ENCODE results near the gene DAPK3.
"Not testable (repeated sequence)": the region's sequence is repeated elsewhere in the genome, so short reads cannot be mapped to it uniquely, and the experiment has no call there.

The DAPK3 gene

DNA sequence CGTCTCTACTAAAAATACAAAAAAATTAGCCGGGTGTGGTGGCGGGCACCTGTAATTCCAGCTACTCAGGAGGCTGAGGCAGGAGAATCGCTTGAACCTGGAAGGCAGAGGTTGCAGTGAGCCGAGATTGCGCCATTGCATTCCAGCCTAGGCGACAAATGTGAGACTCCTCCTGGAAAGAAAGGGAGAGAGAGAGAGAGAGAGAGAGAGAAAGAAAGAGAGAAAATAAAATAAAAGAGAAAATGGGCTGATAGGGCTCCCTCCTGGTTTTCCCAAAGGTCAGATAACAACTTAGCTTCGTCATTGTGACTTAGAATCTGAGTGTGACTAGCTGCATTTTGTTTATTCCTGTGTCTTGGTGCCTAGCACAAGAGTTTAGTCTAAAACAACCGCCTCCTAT lies 34.5 kb upstream of the DAPK3 start:
- not testable (repeated sequence) for DNase-seq (ENCODE audit: low spot score)

DNA sequence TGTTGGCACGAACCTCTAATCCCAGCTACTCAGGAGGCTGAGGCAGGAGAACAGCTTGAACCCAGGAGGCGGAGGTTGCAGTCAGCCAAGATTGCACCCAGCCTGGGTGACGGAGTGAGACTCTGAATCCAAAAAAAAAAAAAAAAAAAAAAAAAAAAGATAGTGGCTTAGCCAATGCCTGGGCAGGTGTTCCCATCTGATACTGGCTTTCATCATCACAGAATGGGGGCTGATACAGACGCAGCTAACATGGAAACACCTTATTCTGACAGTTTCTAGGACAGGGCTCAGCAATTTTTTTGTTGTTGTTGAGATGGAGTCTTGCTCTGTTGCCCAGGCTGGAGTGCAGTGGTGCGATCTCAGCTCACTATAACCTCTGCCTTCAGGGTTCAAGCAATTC lies 29.9 kb upstream of the DAPK3 start:
- DNase-seq (ENCODE audit: low spot score) = not testable (repeated sequence)

DNA sequence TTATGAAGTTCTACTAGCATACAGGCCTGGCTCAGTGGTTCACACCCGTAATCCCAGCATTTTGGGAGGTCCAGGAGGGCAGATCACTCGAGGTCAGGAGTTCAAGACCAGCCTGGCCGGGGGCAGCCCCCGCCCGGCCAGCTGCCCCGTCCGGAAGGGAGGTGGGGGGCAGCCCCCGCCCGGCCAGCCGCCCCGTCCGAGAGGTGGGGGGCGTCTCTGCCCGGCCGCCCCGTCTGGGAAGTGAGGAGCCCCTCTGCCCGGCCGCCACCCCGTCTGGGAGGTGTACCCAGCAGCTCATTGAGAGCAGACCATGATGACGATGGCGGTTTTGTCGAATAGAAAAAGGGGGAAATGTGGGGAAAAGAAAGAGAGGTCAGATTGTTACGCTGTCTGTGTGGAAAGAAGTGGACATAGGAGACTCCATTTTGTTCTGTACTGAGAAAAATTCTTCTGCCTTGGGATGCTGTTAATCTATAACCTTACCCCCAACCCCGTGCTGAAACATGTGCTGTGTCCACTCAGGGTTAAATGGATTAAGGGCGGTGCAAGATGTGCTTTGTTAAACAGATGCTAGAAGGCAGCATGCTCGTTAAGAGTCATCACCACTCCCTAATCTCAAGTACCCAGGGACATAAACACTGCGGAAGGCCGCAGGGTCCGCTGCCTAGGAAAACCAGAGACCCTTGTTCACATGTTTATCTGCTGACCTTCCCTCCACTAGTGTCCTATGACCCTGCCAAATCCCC lies 27.9 kb upstream of the DAPK3 start:
- not testable (repeated sequence) for DNase-seq (ENCODE audit: low spot score)

DNA sequence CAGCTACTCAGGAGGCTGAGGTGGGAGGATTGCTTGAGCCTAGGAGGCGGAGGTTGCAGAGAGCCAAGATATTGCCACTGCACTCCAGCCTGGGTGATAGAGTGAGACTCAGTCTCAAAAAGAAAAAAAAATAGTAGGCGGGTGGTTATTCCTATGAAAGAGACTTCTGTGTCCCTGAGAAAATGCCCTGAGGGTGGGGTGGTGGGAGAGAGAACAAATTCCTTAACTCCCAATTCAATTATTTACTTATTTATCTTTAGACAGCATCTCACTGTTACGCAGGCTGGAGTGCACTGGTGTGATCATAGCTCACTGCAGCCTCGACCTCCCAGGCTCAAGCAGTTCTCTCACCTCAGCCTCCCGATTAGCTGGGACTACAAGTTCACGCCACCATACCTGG lies 24.7 kb upstream of the DAPK3 start:
- DNase-seq (ENCODE audit: low spot score) = no peak

DNA sequence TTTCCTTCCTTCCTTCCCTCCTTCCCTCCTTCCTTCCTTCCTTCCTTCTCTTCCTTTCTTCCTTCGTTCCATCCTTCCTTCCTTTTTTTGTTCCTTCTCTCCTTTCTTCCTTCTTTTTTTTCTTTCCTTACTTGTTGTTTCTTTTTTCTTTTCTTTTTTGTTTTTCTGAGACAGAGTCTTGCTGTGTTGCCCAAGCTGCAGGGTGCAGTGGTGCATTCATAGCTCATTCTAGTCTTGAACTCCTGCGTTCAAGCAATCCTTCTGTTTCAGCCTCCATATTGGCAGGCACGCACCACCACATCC lies 19.9 kb upstream of the DAPK3 start:
- DNase-seq (ENCODE audit: low spot score) = no peak

DNA sequence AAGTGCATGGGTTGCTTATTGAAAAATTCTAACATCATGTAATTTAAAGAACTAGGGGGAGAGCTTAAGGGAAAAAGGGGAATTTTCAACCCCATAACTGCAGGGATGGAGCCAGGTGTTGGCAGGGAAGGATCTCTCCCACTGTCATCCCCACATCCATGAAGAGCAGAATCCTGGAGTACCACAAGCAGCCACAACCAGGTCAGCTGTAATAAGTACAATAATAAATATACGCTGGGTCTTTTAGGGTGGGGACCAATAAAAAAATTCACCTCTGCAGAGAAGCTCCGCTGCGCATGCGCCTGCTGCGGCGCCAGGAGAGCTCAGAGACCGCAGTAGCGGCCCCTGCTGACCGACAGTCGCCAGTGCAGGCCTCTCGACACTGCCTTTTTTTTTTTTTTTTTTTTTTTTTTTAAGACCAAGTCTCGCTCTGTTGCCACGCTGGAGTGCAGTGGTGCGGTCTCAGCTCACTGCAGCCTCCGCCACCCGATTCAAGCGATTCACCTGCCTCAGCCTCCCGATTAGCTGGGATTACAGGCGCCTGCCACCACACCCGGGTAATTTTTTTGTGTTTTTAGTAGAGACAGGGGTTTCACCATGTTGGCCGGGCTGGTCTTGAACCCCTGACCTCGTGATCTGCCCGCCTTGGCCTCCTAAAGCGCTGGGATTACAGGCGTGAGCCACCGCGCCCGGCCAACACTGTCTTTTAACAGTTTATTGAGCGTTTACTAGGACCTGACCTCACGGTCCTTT lies 16.9 kb upstream of the DAPK3 start:
- DNase-seq (ENCODE audit: low spot score) = peak; percentile 89

DNA sequence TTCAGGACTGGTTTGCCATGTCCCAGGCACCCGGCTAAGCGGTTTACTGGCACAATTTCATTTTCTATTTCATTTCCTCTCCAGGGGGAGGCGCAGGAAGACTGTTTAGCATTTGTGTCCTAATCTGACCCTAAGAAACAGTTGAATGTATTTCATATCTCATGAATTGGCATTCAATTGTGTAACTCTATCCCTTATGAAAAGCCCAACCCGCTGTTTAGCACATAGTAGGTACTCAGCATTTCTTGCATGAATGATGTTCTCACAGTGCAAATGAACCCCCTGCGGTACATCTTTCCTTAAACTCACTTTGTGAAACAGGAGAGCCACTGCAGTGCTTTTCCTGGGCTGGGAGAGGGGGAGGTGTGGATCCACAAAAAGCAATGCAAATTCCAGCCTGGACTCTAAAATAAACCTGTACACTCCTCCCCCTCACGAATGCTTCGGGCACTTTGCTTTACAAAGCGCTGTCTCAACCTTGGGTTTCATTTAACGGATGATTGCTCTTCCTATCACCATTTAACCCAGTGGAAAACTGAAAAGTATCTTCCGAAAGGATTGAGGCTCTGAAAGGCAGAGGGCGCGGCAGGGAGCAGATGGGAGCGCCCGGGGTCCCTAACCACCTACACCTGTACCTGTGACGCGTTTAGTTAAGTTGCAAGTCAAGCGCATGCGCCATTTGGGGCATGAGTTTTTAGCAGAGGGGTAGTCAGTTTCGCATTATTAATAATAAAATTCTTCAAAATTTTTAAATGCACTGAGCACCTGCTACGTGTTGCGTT lies 15.6 kb upstream of the DAPK3 start:
- peak; percentile 61 for DNase-seq (ENCODE audit: low spot score)

DNA sequence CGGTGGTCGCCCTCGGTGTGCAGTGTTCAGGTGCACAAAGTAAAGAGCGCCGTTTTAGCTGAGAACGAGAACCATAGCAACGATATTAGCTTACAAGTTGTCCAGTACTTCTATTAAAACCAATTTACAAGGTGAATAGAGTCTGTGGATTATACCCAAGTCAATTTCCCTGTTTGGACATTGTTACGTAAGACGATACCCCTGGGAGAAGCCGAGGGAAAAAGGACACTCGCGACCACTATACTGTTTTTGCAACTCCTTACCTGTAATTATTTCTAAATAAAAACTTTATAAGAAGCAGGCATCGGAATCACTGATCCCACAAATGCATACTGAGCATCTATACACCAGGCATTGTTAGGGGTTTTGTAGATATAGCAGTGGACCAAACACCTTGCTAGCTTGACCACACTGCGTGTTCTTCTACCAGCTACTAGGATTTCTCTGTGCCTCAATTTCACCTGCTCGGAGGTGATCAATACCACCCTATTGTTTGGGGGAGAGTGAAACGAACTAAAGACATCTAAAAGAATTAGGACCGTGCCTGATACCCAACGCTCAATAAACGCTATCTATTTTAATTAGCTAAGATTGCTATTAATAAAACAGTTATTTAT lies 14.9 kb upstream of the DAPK3 start:
- DNase-seq (ENCODE audit: low spot score) = no peak

DNA sequence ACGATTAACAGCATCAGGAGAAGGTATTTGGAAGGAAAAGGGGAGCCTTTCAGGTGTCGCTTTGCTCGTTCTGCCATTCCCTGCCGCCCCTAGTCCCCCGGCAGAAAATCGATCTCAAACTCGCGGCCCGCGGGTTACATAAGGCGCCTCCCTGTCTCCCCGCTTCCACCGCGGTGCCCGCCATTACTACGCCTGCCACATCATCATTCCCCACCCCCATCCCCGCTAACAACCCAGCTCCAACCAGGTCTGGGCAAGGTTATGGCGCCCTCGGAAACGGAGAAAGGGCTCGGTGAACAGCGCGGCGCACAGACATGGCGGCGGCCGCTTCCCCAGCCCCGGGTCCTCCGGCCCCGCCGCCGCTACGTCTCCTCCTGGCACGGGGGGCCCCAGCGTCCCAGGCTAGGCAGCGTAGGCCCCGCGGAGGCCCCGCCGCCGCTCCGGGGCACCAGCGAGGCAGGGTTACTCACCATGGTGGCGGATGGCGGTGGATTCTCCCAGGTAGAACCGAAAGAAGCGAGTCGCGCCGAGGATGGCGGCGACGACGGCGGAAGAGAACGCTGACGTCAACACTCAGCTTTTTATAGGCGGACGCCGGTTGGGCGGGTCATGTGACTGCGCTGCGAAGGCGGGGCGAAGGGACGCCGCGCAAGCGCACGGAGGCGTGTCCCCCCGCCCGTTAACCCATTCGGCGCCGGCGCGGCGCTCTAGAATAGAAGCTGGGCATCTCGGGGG lies 14.2 kb upstream of the DAPK3 start, which contains the start of gene EEF2:
Gene EEF2 (minus strand): TSS at position 556 of the 735 bp plus-strand sequence. CDS start 83 bp downstream, at position 473.
- DNase-seq (ENCODE audit: low spot score) = peak; percentile 93

DNA sequence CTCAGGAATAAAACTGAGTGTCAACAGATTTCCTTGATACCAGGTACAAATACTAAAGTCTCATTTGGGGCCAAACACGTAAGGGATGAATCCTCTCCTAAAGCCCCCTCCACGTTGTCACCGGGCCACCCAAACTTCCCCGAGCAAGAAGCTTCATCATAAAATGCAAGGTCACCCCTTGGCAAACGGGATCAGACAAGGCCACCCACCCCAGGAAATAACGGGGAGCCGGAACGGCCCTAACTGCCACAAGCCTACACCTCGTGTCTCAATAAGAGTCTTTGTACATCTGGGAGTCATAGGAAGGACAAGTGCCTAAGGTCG lies 13.6 kb upstream of the DAPK3 start:
- no peak for DNase-seq (ENCODE audit: low spot score)

DNA sequence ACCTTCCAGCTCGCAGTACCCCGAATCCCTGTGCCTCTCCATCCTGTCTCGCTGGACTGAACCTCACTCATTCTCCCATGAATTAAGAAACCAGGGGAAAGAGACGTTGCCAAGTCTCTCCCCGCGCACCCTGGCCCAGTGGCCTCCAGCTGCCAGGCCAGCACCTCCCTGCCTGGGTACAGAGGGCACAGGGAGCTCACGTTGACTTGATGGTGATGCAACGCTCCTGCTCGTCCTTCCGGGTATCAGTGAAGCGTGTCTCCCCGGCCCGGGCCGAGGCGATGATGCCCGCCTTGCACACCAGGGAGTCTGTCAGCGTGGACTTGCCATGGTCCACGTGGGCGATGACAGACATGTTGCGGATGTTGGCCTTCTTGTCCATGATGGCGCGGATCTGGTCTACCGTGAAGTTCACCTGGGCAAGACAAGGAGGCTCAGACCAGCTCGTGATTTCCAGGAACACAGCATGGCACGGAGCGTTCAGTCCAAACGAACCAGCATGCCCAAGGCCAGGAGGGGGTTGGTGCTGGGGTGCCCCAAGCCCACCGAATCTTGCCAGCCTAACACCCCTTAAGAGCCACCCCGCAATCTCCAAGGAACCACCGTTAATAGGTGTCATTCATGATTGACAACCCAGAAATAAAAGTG lies 13.2 kb upstream of the DAPK3 start:
- peak; percentile 47 for DNase-seq (ENCODE audit: low spot score)

DNA sequence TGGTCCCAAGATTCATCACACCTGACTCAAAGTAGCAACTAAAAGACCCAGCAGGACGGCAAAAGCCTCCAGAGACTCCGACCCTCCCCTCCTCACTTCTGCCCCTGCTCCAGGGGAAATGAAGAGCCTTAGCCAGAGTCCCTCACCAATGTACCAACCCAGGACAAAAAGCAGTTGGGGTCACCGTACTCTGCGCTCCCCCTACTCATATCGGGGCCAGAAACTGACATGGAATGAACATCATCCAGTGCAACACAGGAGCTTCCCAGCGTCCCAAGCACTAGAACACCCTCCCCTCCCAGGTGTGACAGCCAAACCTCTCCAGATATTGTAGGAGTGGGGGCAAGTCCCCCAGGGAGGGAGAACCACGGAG lies 12.6 kb upstream of the DAPK3 start:
- DNase-seq (ENCODE audit: low spot score) = no peak

DNA sequence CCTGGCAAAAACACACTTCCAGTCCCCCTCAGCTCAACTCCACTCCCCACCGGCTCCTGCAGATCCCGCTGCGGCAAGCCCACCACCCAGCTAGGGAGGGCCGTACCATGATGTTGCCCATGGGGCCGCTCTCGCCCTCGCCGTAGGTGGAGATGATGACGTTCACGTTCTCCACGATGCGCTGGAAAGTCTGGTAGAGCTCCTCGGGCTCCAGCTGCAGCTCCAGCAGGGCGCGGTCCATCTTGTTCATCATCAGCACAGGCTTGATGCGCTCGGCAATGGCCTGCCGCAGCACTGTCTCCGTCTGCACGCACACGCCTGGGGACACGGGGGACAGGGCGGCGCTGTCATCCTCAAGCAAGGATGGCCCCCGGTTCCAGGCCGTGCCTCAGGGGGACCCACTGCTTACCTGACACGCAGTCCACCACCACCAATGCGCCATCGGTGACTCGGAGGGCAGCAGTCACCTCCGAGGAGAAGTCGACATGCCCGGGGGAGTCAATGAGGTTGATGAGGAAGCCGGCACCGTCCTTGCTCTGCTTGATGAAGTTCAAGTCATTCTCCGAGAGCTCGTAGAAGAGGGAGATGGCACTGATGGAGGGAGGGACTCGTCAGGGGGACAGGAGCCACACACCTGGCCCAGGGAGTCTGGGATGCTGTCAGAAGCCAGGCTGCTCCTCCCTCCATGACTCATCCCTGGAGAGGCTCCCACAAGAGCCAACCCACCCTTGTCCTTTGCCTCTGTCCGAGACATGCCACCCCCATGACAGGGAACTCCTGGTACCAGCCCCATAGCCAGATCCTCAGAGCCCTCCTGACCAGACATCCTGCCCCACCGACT lies 12.0 kb upstream of the DAPK3 start:
- DNase-seq (ENCODE audit: low spot score) = no peak

DNA sequence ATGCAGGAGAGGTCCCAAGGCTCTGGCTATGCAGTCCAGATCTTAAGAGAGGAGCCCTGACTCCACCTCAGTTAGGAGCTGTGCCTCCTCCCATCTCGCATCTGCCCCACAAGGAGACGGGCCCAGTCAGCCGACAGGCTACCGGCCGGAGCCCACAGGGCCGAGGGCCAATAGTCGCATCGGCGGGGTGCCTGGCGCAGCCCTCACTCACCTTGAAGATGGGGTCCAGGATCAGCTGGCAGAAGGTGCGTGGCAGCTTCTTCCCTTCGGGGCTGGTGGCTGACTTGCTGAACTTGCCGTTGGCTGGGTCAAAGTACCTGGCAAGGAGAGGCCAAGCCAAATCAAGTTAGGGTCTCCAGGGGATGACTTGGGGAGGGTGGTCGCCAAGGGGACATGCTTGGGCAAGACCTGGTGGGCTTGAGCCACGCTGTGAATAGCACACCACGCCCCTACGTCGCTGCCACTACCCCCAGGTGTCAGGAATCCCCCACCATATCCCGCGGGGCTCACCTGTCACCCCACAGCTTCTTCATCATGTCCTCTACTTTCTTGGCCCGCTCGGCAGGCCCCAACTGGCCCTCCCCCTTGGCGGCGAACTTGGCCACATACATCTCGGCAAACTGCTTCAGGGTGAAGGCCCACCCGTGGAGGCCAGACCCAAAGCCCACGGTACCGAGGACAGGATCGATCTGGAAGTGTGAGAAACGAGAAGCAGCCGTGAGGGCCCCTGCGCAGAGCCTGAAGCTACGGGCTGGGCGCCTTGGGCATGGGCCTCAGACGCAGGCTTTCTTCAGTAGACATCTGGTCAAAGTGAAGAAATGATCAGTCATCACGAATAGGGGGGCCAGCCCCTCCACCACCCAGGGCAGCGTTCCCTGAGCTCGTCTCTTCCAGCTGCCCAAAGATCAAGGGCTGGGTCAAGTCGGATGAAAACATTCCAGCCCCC lies 11.1 kb upstream of the DAPK3 start:
- no peak for DNase-seq (ENCODE audit: low spot score)

DNA sequence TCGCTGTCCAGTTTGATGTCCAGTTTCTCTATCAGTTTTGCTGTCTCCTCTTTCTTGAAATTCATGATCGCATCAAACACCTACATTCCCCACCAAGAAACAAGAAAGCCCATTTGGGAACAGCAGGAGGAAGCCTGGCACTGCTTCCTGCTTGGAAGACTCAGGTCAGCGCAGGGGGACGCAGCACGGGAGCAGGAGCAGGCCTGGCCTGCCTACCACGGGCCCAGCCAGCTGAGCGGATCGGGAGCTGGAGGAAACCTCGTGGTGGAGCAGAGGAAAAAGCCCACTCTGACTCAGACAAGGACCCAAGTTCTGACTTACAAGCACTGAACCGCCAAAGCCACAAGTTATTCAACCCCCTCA lies 10.5 kb upstream of the DAPK3 start:
- DNase-seq (ENCODE audit: low spot score) = no peak

DNA sequence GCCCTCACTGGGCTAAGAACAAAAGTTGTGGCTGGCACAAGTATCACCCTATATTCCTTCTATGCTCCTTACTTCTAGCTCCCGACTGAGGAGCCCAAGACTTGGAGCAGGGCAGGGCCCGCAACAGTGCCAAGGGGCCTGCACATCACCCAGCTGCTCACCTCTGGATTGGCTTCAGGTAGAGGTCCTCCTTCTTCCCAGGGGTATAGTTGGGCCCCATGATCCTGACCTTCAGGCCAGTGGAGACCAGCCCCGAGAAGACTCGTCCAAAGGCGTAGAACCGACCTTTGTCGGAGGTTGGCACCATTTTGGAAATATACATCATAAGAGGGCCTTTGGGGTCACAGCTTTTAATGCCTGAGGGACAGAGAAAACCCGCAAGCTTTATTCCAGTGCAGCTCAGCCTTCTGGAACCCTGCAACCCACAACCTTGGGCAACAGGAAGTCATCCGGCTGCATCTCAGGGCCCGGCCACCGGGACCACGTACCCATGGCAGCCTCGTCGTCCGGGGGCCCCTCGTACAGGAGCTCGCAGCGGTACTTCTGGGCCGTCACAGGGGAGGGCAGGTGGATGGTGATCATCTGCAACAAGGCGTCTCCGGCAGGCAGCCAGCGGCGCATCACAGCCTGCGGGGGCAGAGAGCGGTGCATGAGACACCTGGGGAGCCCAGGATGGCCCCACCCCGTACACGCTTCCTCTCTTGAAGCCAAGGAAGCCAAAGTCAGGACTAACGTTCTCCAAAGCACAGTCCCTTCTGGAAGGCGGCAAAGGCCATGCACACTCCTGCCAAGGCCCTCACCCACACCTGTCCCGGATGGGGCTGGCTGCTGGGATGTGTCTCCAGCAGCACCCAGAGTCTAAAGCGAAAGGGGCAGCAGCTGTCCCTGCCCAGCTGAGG lies 9.7 kb upstream of the DAPK3 start:
- no peak for DNase-seq (ENCODE audit: low spot score)

DNA sequence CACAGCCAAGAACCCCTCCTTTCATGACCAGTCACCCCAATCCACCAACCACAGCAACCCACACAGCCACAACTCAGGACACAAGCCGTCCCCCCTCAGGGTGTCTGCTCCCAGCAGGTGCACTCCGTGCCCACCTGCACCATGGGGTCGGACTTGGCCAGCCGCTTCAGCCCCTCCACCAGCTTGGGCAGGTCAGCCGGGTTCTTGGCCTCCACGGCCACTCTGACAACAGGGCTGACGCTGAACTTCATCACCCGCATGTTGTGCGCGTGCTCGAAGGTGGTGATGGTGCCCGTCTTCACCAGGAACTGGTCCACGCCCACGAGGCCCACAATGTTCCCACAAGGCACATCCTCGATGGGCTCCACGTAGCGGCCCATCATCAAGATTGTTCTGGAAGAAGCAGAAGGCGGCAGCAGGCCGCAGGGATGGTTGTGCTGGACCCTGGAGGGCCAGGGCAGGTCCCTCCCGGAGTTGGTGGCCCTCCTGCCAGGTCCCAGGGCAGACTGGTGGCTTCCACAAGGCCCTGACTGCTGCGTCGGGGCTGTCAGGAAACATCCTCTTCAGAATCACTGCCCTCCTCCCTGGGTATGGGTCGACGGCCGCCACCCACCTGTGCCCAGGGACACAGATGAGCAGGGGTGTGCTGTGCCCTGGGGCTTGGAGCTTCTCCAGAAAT lies 8.9 kb upstream of the DAPK3 start:
- DNase-seq (ENCODE audit: low spot score) = peak; percentile 0

DNA sequence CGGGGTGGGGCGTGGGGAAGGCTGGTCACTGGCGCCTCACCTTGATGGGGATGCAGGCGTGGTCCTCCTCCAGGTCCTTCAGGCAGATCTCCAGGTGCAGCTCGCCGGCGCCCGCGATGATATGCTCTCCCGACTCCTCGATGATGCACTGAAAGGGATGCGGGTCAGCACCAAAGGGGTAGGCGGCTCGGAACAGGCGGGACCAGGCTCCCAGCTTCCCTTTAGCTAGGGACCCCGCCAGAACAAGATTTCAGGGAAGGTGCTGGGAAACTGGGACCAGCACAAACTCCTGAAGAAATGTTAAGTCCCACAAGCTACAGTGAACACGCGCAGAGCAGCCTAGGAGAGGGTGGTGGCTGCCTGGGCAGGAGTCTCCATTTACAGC lies 8.4 kb upstream of the DAPK3 start:
- no peak for DNase-seq (ENCODE audit: low spot score)
